IPS DF 4.7 (cell line): ENCODE measurements around the gene EPOP.

Experiments used
- DNase-seq: peaks from one replicate; pipeline ENCODE4 v3.0.0-alpha.2; 2013; ENCODE audit warnings: low spot score; ENCODE audit errors: extremely low read depth

Gene EPOP

GRCh38 chr17:38674749-38675615 lies at the start of gene EPOP:
Gene EPOP (minus strand): TSS chr17:38674957. CDS start chr17:38674495, 462 bp downstream.
- DNase-seq, result no peak

- no peak for DNase-seq
These were observed 47.0 kb upstream of the EPOP start for GRCh38 chr17:38721802-38722201.

- DNase-seq, result no peak
These were observed 46.2 kb upstream of the EPOP start for GRCh38 chr17:38720941-38721340.

- no peak for DNase-seq
These were observed 45.3 kb upstream of the EPOP start for GRCh38 chr17:38719943-38720641.

GRCh38 chr17:38719289-38719942 lies 44.7 kb upstream of the EPOP start:
- no peak for DNase-seq

GRCh38 chr17:38717139-38717745 lies 42.5 kb upstream of the EPOP start:
- DNase-seq, result no peak

GRCh38 chr17:38716368-38717005 lies 41.7 kb upstream of the EPOP start:
- no peak for DNase-seq

GRCh38 chr17:38715216-38715943 lies 40.6 kb upstream of the EPOP start:
- DNase-seq, result no peak

GRCh38 chr17:38713456-38714075 lies 38.8 kb upstream of the EPOP start:
- no peak for DNase-seq

GRCh38 chr17:38712593-38712992 lies 37.8 kb upstream of the EPOP start:
- DNase-seq, result no peak

- DNase-seq, result no peak
These were observed 37.2 kb upstream of the EPOP start for GRCh38 chr17:38711792-38712571.

GRCh38 chr17:38710985-38711384 lies 36.2 kb upstream of the EPOP start:
- no peak for DNase-seq

- no peak for DNase-seq
These were observed 35.8 kb upstream of the EPOP start for GRCh38 chr17:38710604-38710962.

- no peak for DNase-seq
These were observed 35.3 kb upstream of the EPOP start for GRCh38 chr17:38709864-38710603.

GRCh38 chr17:38709104-38709820 lies 34.5 kb upstream of the EPOP start:
- no peak for DNase-seq

- no peak for DNase-seq
These were observed 33.1 kb upstream of the EPOP start for GRCh38 chr17:38707678-38708351.

- no peak for DNase-seq
These were observed 31.9 kb upstream of the EPOP start for GRCh38 chr17:38706505-38707216.
